GM12801 (cell line): Measurements from ENCODE around the gene TGFB1.
A peak's percentile ranks its signal among the peaks of the same experiment; 100 is the strongest.

Experiments used
- CTCF ChIP-seq: IDR thresholded peaks from one replicate; pipeline ENCODE4 v1.5.1; 2011; ENCODE audit warnings: control low read depth; ENCODE audit not compliant: insufficient read length; ENCODE audit errors: extremely low read depth

The TGFB1 gene

GRCh38 chr19:41353466-41354342 lies at the start of gene TGFB1:
TSS of gene TGFB1 (minus strand) at chr19:41353922. CDS start at chr19:41353044, 878 bp downstream.
- TF ChIP-seq CTCF, result peak; percentile 71

- TF ChIP-seq CTCF, result no peak
These were observed 48.3 kb upstream of the TGFB1 start for GRCh38 chr19:41402010-41402409.

- TF ChIP-seq CTCF, result no peak
These were observed 47.8 kb upstream of the TGFB1 start for GRCh38 chr19:41401483-41401882.

GRCh38 chr19:41399525-41399924 lies 45.8 kb upstream of the TGFB1 start:
- TF ChIP-seq CTCF, result no peak

- no peak for TF ChIP-seq CTCF
These were observed 45.4 kb upstream of the TGFB1 start for GRCh38 chr19:41399091-41399490.

- TF ChIP-seq CTCF, result no peak
These were observed 44.9 kb upstream of the TGFB1 start for GRCh38 chr19:41398598-41398997.

- TF ChIP-seq CTCF, result no peak
These were observed 44.3 kb upstream of the TGFB1 start for GRCh38 chr19:41398050-41398418.
